HG03103 (cell line): ENCODE measurements around the gene KLHL8.

Experiments used
- ATAC-seq: cut with Tn5 transposase; IDR thresholded peaks from one replicate; pipeline ENCODE4 v1.9.1; 2021; ENCODE audit warnings: low read depth; ENCODE audit not compliant: unreplicated experiment

Gene KLHL8

DNA sequence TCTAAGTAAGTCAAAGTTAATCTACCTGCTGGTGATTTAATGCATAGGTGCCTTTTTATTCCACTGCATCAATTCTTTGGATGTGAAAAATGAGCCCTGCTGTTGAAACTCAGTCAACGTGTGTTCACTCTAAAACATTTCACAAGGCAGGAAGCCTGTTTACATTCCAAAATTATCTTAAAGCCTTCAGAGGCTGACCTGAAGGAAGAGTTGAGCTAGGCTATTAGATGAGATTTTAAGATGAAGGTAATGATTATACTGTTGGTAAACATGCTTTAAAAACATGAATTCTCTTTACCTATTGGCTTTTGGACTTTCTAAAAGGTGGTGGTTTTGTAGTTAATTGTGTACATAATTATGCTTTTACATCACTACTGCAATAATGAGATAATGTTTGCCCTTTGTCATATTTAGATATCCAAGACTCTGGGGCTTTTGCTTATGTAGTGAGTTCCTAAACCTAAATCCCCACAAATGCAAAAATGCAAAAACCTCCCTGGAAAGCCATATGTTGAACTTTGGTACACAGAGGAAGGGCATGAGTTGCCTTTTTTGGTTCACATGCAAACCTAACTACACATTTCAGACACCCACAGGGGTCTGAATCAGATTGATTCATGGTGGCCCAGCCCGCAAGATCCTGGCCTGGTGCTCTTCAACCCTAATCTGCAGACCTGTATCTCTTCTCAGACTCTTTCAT is 92.3 kb downstream of the KLHL8 start:
- no peak for ATAC-seq

DNA sequence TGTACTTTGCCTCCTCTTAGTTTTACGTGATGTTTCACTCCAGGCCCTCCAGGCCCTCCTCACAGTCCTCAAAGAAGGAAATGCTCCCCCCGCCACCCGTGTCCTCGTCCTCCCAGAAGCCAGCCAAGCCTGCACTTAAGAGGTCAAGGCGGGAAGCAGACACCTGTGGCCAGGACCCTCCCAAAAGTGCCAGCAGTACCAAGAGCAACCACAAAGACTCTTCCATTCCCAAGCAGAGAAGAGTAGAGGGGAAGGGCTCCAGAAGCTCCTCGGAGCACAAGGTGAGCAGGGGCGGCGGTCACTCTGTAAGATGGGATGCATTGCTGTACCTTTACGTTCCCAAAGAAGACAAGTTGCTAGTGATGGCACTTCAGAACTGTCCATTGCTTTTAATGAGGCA is 94.4 kb downstream of the KLHL8 start:
- no peak for ATAC-seq

DNA sequence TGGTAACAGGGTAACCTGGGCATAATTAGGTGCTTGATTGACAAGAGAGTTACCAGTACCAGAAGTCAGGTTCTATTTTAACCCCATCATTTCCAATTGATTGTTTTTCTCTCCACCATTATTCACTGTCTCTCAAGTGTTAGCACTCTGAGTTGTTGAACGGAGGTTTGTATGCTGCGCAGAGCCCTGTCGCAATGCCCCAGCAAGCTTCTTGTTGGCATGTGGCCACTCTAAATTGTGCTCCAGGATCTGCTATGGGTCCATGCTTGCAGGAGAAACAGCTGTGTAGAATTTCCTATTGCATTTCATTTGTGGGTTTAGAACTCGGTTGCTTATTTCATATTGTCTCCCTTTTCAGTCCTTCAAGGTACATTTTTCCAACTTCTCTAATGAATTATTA is 98.2 kb downstream of the KLHL8 start:
- no peak for ATAC-seq

DNA sequence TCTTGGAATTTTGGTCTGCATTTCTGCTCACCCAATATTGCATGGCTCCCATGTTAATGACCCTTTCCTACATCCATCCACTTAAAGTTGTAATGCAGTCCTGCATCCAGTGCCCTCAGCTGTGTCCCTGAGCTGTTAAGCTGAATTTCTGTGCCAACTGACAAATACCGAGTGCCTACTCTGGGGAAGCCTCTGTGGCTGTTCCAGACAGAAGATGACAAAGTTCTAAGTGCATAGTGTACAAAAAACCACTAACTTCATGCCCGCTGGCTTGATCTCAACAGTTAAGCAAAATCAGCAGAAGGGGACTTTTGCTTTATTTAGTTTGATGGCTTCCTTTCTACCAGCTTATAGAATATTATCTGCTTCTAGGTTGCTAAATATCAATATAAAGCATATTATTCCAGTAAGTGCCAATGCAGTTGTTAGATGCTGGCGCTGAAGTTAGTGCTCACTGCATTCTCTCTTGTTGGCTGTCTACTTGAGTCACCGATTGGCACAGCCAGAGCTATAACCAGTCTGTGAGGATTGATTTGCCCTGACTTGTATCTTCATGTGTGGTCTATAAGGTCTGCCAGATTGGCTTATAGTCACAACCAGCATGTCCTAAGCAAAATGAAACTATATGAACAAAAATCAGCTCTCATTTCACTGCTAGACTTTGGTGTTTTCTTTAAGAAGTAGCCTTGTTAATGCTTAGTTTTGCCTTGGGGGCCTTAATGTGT is 98.9 kb downstream of the KLHL8 start:
- ATAC-seq, result no peak

- no peak for ATAC-seq
Measured at GRCh38 chr4:87120411-87121162, 99.8 kb downstream of the KLHL8 start.

DNA sequence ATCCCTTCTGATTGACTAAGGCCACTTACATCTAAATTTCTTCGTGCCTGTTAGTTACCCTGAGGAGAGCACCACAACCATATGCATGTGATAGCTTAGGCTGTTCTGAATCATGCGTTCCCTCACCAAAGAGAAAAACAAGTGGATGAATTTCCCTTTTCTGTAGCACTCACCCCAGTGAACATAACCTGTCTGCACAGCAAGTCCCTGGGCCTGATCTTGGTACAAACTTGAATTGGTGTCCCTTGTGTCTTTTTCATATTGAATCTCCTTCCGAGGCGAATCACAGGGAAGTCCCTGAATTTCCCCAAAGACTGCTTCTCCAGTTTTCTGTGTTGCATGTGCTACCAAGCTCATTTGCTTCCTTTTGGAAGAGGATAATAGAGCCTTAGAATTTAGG is 100.4 kb downstream of the KLHL8 start:
- no peak for ATAC-seq

GRCh38 chr4:87118826-87119225 is 101.6 kb downstream of the KLHL8 start:
- ATAC-seq, result no peak

DNA sequence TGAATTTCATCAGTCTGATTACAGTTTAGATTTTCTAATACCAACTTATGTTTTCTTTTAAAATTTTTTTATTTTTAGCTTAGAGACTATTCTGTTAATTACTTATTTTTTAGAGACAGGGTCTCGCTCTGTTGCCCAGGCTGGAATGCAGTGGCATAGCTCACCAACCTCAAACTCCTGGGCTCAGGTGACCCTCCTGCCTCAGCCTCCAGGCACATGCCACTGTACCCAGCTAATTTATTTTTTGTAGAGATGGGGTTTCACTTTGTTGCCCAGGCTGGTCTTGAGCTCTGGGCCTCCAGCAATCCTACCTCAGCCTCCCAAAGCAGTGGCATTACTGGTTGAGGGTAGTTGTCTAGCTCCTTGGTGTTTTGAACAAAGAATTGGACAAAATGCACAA is 102.0 kb downstream of the KLHL8 start:
- no peak for ATAC-seq

GRCh38 chr4:87117732-87118075 is 102.7 kb downstream of the KLHL8 start:
- ATAC-seq, result no peak

GRCh38 chr4:87117051-87117731 is 103.2 kb downstream of the KLHL8 start:
- no peak for ATAC-seq

DNA sequence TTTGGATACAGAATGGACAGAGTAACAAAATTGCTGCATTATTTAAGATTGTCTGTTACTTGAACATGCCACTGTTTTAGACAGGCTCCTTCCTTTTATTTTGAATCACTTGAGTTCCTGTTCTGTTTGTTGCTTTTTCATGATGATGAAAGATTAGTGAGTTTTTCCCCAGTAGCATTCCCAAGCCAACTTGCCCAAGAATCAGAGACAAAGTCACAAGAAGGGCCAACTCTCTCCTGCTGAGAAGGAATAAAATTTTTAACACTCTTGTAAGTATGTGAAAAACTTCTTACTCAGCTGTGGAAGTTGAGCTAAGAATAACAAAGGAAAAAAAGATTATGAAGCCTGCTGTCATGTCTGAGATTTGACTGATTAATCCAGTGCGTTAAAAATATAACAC is 104.2 kb downstream of the KLHL8 start:
- no peak for ATAC-seq

DNA sequence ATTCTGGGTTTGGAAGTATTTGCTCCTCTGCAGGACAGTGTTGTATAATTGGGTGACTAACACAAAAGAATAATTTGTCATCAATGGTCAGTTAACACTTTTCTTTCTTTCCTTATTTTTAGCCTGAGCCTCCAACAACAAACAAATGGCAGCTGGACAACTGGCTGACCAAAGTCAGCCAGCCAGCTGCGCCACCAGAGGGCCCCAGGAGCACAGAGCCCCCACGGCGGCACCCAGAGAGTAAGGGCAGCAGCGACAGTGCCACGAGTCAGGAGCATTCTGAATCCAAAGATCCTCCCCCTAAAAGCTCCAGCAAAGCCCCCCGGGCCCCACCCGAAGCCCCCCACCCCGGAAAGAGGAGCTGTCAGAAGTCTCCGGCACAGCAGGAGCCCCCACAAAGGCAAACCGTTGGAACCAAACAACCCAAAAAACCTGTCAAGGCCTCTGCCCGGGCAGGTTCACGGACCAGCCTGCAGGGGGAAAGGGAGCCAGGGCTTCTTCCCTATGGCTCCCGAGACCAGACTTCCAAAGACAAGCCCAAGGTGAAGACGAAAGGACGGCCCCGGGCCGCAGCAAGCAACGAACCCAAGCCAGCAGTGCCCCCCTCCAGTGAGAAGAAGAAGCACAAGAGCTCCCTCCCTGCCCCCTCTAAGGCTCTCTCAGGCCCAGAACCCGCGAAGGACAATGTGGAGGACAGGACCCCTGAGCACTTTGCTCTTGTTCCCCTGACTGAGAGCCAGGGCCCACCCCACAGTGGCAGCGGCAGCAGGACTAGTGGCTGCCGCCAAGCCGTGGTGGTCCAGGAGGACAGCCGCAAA is 106.0 kb downstream of the KLHL8 start:
- ATAC-seq, result no peak

GRCh38 chr4:87112063-87112462 is 108.4 kb downstream of the KLHL8 start:
- no peak for ATAC-seq
